Upper lobe of right lung (tissue), 1 donor: Measurements from ENCODE around the gene CCDC14. TPM values are rescaled to one million over a fixed set of nuclear protein-coding genes. Genes with fewer than 3 reads are reported as not detected.

Source experiments
- ATAC-seq: fragments of 200-7000 bp; cut with Tn5 transposase; one replicate; pipeline ENCODE4 v1.9.1; 2020; ENCODE audit warnings: mild to moderate bottlenecking, moderate library complexity
- DNase-seq: peaks from one replicate; pipeline ENCODE4 v3.0.0-alpha.2; 2020
- H3K27ac ChIP-seq: fragments of 200-600 bp; one replicate; pipeline ENCODE4 v1.8.0; 2022
- H3K27me3 ChIP-seq: fragments of 200-600 bp; one replicate; pipeline ENCODE4 v1.8.0; 2022; ENCODE audit warnings: mild to moderate bottlenecking
- H3K36me3 ChIP-seq: fragments of 200-600 bp; one replicate; pipeline ENCODE4 v1.8.0; 2022
- H3K4me1 ChIP-seq: fragments of 200-600 bp; one replicate; pipeline ENCODE4 v1.8.0; 2022
- H3K4me3 ChIP-seq: fragments of 200-600 bp; one replicate; pipeline ENCODE4 v1.8.0; 2022; ENCODE audit warnings: mild to moderate bottlenecking
- H3K9me3 ChIP-seq: fragments of 200-600 bp; one replicate; pipeline ENCODE4 v1.8.0; 2022
- CTCF ChIP-seq: fragments of 200-600 bp; IDR thresholded peaks from one replicate; pipeline ENCODE4 v1.8.0; 2022; ENCODE audit warnings: antibody characterized with exemption
- intact Hi-C: fragments of 100-400 bp; cut with DNase I; formaldehyde crosslinking; loops from one replicate; pipeline ENCODE4 v1.11.0; 2022
- total RNA-seq: library from RNA; stranded (reverse); fragmentation: NEBNext Ultra II Directional; extraction: Animal tissue kit (Norgen Biotek cat#: 25700); gene quantifications from one replicate; pipeline ENCODE4 v1.2.1, GENCODE V29; 2021
- donor health status: DM: no; HTN: yes; CAD: no; lungs with severe emphysema.

Gene CCDC14
- total RNA-seq, 1 donor from 2014 or later: 38.6 TPM

DNA sequence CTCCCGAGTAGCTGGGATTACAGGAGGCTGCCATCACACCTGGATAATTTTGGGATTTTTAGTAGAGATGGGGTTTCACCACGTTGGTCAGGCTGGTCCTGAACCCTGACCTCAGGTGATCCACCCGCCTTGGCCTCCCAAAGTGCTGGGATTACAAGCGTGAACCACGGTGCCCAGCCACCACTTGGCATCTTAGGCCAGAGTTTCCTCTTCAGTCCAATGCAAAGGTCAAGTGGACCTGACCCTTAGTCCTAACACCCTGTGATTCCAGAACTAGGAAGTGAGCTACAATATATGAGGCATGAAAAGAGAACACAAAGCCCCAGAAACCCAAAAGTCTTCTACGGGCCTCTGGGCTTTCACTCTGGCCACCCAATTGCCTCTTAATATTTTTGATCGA lies 82.2 kb downstream of the CCDC14 start:
- H3K4me1 ChIP-seq: peaks cover 6% of the 10 kb centered on the region
- no peaks in the 10 kb centered on the region for H3K36me3 ChIP-seq
- ATAC-seq: no peak
- H3K9me3 ChIP-seq: no peaks in the 10 kb centered on the region
- intact Hi-C loops: no loop called here
- no peak for DNase-seq
- H3K27ac ChIP-seq: no peak overlapping the region
- H3K27me3 ChIP-seq: peaks cover 7% of the 10 kb centered on the region
- H3K4me3 ChIP-seq: no peak overlapping the region
- no peak for TF ChIP-seq CTCF

GRCh38 chr3:123877965-123878364 lies 83.1 kb downstream of the CCDC14 start:
- H3K9me3 ChIP-seq: no peaks in the 10 kb centered on the region

GRCh38 chr3:123877466-123877865 lies 83.6 kb downstream of the CCDC14 start:
- no peak overlapping the region for H3K4me3 ChIP-seq
- H3K9me3 ChIP-seq: no peaks in the 10 kb centered on the region
- no peaks in the 10 kb centered on the region for H3K36me3 ChIP-seq
- no peaks in the 10 kb centered on the region for H3K4me1 ChIP-seq
- intact Hi-C loops: no loop called here
- ATAC-seq (no peak), DNase-seq (no peak)
- peaks cover under 1% of the 10 kb centered on the region for H3K27me3 ChIP-seq
- TF ChIP-seq CTCF: no peak
- no peak overlapping the region for H3K27ac ChIP-seq

More at GRCh38 chr3:123877965-123878364, 83.1 kb downstream of the CCDC14 start:
- Histone ChIP-seq H3K36me3 (no peaks in the 10 kb centered on the region), H3K27me3 (peaks cover 6% of the 10 kb centered on the region), H3K4me1 (no peaks in the 10 kb centered on the region), H3K27ac (no peak overlapping the region), H3K4me3 (no peak overlapping the region)
- intact Hi-C loops: no loop called here
- ATAC-seq: no peak
- no peak for DNase-seq
- no peak for TF ChIP-seq CTCF

DNA sequence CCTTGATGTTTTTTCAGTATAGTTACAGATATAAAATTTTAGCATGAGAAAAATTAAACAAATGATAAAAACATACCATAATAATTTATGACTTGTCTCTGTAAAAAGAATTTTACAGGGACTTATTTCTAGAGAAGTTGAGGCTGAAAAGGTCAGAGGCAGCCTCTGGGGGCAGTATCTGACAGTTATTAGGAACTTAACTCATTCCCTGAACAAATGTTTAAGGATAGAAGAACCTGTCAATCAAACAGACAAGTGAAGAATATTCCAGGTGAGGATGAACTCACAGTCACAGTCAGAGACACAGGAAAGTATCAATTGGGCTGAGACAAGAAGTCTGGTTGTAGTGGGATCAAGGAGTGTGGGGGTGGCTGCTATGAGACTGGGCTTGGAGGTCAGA lies 84.2 kb downstream of the CCDC14 start:
- no peaks in the 10 kb centered on the region for H3K9me3 ChIP-seq
- H3K36me3 ChIP-seq: no peaks in the 10 kb centered on the region
- no peaks in the 10 kb centered on the region for H3K4me1 ChIP-seq
- H3K4me3 ChIP-seq: no peak overlapping the region
- no peak for DNase-seq
- H3K27me3 ChIP-seq: no peaks in the 10 kb centered on the region
- no peak for ATAC-seq
- intact Hi-C loops: no loop called here
- H3K27ac ChIP-seq: no peak overlapping the region
- peak; percentile 11 for TF ChIP-seq CTCF

GRCh38 chr3:123872621-123873020 lies 88.4 kb downstream of the CCDC14 start:
- no peak overlapping the region for H3K4me3 ChIP-seq
- intact Hi-C loops: no loop called here
- H3K9me3 ChIP-seq: no peaks in the 10 kb centered on the region
- no peak for ATAC-seq
- no peaks in the 10 kb centered on the region for H3K36me3 ChIP-seq
- DNase-seq: no peak
- no peaks in the 10 kb centered on the region for H3K4me1 ChIP-seq
- no peaks in the 10 kb centered on the region for H3K27me3 ChIP-seq
- no peak overlapping the region for H3K27ac ChIP-seq
- TF ChIP-seq CTCF: no peak

DNA sequence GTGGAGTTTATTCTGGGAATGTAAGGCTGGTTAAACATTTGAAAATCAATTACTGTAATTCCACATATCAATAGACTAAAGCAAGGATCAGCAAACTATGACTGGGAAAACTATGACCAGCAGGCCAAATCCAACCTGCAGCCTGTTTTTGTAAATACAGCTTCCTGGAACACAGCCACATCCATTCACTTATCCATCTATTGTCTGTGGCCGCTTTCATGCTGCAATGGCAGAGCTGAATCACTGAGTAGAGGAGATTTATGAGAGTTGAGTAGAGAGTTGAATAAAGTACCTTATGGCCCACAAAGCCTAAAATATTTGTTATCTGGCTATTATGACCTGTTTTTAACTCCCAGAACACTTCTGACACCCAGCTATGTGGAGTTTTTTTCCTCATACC lies 89.1 kb downstream of the CCDC14 start:
- H3K36me3 ChIP-seq: no peaks in the 10 kb centered on the region
- no peak overlapping the region for H3K27ac ChIP-seq
- H3K27me3 ChIP-seq: no peaks in the 10 kb centered on the region
- no peak overlapping the region for H3K4me3 ChIP-seq
- ATAC-seq (no peak), DNase-seq (no peak)
- intact Hi-C loops: no loop called here
- H3K4me1 ChIP-seq: no peaks in the 10 kb centered on the region
- no peak for TF ChIP-seq CTCF
- H3K9me3 ChIP-seq: no peaks in the 10 kb centered on the region
